NCI-H82 treated with DMSO at 0.1 percent for 48 hours (cell line): Measurements from ENCODE around the gene EDC4.
"Not testable (repeated sequence)": the region's sequence is repeated elsewhere in the genome, so short reads cannot be mapped to it uniquely, and the experiment has no call there.

Source experiments
- DNase-seq: peaks from one replicate; lab custom pipeline; 2025; ENCODE audit not compliant: unreplicated experiment; lab: John Stamatoyannopoulos, UW

EDC4 gene

GRCh38 chr16:67909056-67909742, 36.3 kb downstream of the EDC4 start:
- DNase-seq, result no peak

- DNase-seq, result no peak
Observed at GRCh38 chr16:67910158-67910557, 37.3 kb downstream of the EDC4 start.

- no peak for DNase-seq
Observed at GRCh38 chr16:67914758-67915495, 42.1 kb downstream of the EDC4 start.

GRCh38 chr16:67915496-67915769, 42.6 kb downstream of the EDC4 start:
- DNase-seq, result not testable (repeated sequence)

GRCh38 chr16:67915831-67916723, 43.2 kb downstream of the EDC4 start:
- no peak for DNase-seq

DNA sequence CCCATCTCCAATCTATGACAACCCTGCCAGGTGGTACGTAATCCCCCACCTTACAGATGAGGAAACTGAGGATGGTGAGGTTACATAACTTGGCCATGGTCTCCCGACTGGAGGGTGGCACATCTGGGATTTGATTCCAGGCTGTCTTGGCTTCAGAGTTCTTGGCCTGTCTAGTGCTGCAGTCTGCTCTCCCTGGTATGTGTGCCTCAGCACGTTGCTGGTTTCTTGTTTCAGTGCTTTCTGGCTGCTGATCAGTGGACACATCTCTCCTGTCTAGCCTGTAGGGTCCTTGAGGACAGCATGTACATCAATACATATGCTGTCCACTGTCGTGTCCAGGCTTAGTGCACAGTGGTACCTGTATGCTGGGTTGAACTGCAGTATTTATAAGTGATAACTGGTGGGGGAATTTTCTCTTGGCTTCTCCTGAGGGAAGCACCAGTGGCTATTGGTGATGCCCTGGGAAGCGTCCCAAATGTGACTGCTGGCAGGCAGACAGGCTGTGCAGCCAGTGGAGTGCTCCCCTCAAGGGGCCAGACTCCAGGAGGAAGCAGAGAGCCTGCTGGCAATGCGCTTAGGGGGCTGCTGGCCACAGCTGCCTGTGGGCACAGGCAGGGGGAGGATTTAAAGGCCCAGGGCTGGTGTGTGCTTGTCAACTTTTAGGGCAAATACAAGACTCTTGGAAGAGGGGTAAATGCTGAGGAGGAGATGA, 44.4 kb downstream of the EDC4 start:
- DNase-seq, result no peak

GRCh38 chr16:67917852-67918236, 45.0 kb downstream of the EDC4 start:
- no peak for DNase-seq

DNA sequence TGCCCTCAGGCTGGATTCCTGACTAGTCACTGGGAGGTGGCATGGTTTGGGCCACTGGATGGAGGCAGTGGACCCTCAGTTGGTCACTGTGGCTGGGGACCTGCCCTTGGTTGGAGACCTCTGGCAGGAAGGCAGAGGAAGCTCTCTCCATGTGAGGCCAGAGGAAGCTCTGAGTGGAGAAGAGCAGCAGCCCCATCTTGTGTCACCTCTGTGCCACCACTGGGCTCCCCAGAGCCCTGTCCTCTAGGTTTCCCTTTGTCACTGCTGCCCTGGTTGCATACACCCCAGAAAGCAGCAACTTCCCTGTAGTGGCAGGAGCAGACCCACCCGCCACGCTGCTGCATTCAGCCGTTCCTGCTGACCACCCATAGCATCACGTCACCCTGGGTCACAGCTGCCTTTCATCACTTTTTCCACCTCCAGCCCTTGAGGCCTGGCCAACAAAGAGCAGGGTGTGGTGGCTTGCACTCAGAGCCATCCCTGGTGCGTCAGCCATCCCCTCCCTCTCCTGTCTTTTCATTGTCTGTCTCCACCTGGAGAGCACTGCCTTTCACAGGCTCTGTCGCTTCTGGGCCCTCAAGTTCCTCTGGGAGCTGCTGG, 46.9 kb downstream of the EDC4 start:
- DNase-seq, result no peak

DNA sequence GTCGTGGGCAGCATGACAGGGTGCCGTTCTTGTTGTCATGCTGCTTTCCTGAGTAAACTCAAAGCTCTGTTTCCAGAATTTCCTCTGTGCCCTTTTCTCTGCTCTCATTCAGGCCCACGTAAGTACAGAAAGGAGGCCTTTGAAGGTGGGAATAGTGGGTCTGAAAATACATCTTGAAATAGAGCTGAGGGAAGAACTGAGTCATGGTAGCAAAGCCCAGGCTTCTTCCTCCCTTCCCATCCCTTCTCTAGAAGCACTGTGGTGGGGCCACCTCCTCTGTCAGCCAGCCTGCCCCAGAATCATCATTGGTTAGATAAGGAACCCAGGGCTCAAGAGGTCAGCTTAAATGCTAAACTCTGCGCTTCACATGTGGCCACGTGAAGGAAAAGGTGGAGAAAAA, 49.4 kb downstream of the EDC4 start:
- DNase-seq, result no peak

DNA sequence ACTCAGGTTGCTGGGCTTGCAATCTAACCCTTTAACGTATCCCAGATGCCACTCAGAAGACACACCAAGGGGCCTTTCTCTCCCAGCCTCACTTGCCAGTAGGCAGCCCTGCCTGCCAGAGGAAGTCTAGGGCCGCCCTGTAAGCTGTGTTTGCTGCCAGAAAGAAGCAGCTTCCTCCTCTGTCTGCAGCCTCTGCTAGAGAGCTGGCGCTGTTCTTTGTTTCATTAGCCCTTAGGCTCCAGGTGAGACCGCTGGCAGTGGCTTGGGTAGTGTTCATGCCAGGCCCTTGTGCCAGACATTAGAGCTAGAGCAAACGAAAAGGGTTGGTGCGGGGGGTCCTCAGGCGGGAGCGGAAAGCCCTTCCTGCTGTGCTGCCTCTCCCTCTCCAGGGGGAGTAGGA, 49.9 kb downstream of the EDC4 start:
- no peak for DNase-seq

DNA sequence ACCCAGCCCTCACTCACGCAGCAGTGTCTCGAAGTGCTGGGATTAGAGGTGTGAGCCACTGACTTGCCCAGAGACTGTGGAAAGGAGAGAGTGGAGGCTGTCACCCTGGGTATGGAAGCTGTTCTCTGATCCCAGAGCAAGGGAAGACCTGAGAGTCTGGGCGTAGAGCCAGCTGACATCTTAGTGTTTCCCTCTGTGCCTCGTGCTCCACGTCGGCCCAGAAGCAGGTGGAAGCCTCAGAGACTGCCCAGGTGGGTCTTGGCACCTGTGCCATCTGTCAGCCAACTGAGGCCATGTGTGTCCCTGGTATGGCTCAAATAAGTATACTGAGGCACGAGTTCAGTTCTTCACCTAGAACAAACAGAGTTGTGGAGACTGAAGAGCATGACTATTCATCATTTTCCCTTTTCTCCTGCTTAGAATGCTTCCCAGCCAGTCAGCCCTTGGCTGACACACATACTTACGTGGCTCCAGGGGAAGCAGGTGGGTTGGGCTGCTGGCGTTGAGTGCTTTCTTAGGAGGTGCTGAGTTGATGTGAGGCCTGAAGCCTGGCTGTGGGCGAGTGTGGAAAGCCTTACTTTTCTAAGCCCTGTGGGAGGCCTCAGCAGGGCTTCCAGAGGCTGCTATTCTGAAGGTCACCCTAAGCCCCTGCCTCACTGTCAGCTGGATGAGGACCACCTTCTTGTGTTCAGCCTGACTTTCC, 50.7 kb downstream of the EDC4 start:
- no peak for DNase-seq

DNA sequence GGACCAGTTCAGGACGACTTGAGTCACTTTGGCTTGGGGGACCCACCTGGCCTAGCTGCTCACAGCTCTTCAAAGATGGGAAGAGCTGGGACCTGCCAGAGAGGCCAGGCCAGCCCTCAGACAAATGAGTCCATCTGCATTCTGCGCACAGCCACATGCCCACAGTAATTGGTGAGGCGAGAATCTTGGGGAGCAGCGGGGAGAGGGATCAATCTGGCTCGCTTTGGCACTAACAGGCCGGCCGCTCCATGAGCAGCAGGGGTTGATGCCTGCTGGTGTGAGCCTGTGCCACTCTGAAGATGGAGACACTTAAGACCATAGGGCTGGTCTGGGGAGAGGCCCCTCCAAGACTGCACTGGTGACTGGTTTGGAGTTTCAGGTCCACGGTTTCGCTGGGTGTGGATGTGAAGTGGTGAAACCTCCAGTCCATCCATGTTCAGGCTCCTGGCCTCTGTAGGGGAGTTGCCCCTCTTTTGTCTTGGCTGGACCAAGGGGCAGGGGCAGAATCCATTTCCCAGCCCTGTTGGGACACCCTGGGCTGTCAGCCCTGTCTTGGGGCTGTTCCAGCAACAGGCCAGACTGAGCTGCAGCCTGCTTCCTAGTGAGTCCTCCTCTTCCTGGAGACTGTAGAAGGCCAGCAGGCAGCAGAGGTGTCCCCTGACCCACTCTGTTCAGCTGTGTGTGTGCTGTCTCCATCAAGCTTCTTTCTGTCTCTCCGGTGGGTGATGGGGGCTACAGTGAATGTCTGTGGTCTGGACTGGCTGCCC, 51.5 kb downstream of the EDC4 start:
- no peak for DNase-seq

- peak; percentile 7 for DNase-seq
Observed at GRCh38 chr16:67926181-67926750, 53.4 kb downstream of the EDC4 start.

DNA sequence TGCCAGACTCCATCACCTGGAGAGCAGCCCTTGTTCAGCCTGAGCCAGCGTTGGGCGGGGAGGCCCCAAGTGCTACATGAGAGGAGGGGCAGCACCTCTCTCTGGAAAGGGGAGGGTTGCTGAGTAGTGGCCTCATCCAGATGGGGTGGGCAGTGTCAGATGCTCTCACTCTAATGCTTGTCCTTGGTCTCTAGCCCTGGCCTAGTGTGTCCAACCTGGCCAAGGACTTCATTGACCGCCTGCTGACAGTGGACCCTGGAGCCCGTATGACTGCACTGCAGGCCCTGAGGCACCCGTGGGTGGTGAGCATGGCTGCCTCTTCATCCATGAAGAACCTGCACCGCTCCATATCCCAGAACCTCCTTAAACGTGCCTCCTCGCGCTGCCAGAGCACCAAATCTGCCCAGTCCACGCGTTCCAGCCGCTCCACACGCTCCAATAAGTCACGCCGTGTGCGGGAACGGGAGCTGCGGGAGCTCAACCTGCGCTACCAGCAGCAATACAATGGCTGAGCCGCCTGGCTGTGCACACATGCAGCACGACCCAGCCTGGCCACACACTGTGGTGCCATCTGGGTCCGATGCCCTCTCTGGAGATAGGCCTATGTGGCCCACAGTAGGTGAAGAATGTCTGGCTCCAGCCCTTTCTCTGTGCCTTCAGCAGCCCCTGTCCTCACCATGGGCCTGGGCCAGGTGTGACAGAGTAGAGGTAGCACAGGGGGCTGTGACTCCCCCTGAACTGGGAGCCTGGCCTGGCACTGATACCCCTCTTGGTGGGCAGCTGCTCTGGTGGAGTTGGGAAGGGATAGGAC, 54.5 kb downstream of the EDC4 start:
- no peak for DNase-seq

DNA sequence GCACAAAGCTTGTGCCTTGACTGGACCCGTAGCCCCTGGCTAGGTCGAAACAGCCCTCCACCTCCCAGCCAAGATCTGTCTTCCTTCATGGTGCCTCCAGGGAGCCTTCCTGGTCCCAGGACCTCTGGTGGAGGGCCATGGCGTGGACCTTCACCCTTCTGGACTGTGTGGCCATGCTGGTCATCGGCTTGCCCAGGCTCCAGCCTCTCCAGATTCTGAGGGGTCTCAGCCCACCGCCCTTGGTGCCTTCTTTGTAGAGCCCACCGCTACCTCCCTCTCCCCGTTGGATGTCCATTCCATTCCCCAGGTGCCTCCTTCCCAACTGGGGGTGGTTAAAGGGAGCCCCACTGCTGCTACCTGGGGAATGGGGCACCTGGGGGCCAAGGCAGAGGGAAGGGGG, 55.3 kb downstream of the EDC4 start:
- no peak for DNase-seq

GRCh38 chr16:67928561-67929364, 55.9 kb downstream of the EDC4 start:
- DNase-seq, result peak; percentile 19

DNA sequence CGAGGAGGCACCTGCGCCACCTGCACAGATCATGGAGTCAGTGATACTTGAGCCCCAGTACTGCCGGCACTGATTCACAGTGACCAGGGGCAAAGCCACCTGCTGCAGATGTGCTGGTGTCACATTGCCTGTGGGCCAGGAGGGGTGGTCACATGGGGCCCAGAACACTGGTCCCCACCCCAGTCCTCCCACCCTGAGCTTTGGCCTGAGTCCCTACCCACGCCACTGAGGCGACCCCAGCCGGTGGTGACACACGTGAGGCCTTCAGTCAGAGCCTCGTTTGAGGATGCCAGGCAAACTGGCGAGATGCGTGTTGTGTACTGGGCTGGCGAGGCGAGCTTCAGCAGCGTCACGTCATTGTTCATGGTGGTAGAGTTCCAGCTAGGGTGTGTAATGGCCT, 57.3 kb downstream of the EDC4 start:
- DNase-seq, result no peak
